CD14-positive monocyte (primary cell): ENCODE data around the gene UQCR10. TPM values are rescaled to one million over a fixed set of nuclear protein-coding genes. Genes with fewer than 3 reads are reported as not detected.

Source experiments
- DNase-seq, 3 donors: peaks; one replicate each; pipeline ENCODE4 v3.0.0-alpha.2; 2011 to 2022
- H2AFZ ChIP-seq: 2 replicates; pipeline ENCODE4 v1.6.0; 2012; ENCODE audit warnings: mild to moderate bottlenecking, low read depth, low read length, inconsistent platforms; ENCODE audit not compliant: insufficient read depth, poor library complexity, severe bottlenecking
- H3K27ac ChIP-seq, 2 donors: 1 replicate in 1 of 2; 2 replicates in 1 of 2; pipeline ENCODE4 v1.5.1; 2012 to 2013; ENCODE audit warnings: low read length in 2 of 2, control low read depth in 1 of 2, inconsistent platforms in 1 of 2, low read depth in 1 of 2, mild to moderate bottlenecking in 1 of 2
- H3K27me3 ChIP-seq, 2 donors: one replicate each; pipeline versions ENCODE4 v1.6.0 to v1.6.1; 2011 to 2013; ENCODE audit warnings: low read length in 2 of 2; ENCODE audit not compliant: control insufficient read depth in 2 of 2, insufficient read depth in 2 of 2
- H3K36me3 ChIP-seq, 2 donors: replicated peaks in 1 of 2; 1 replicate in 1 of 2; 2 replicates in 1 of 2; pipeline versions ENCODE4 v1.5.1 to v1.6.1; 2012 to 2013; ENCODE audit warnings: low read length in 2 of 2, control low read depth in 1 of 2, inconsistent platforms in 1 of 2, mild to moderate bottlenecking in 1 of 2; ENCODE audit not compliant: insufficient read depth in 2 of 2, control insufficient read depth in 1 of 2
- H3K4me1 ChIP-seq, 2 donors: 1 replicate in 1 of 2; 2 replicates in 1 of 2; pipeline versions ENCODE4 v1.5.1 to v1.6.1; 2012 to 2013; ENCODE audit warnings: low read length in 2 of 2, control low read depth in 1 of 2, inconsistent platforms in 1 of 2, mild to moderate bottlenecking in 1 of 2, moderate library complexity in 1 of 2; ENCODE audit not compliant: insufficient read depth in 2 of 2, control insufficient read depth in 1 of 2
- H3K4me2 ChIP-seq: replicated peaks from 2 replicates; pipeline ENCODE3; 2012; ENCODE audit warnings: low read length, moderate library complexity, mild to moderate bottlenecking; ENCODE audit not compliant: poor library complexity, severe bottlenecking; ENCODE audit errors: extremely low read depth
- H3K4me3 ChIP-seq, 3 experiments: fragments of 200-600 bp in 1 of 3; sonication (generic) in 1 of 3; replicated peaks in 1 of 3; 1 replicate in 2 of 3; 2 replicates in 1 of 3; pipeline ENCODE4 v1.5.1; 2011 to 2013; ENCODE audit warnings: low read length in 3 of 3, mild to moderate bottlenecking in 3 of 3, control low read depth in 2 of 3, low read depth in 2 of 3, inconsistent platforms in 1 of 3, moderate library complexity in 1 of 3
- H3K79me2 ChIP-seq: 2 replicates; pipeline ENCODE4 v1.6.0; 2012; ENCODE audit warnings: mild to moderate bottlenecking, control low read depth, inconsistent platforms, low read length, moderate library complexity; ENCODE audit not compliant: insufficient read depth
- H3K9ac ChIP-seq: 2 replicates; pipeline ENCODE4 v1.6.0; 2017; ENCODE audit warnings: low read length, mild to moderate bottlenecking; ENCODE audit not compliant: insufficient read depth, poor library complexity, severe bottlenecking
- H3K9me3 ChIP-seq, 2 donors: replicated peaks in 1 of 2; 1 replicate in 1 of 2; 2 replicates in 1 of 2; pipeline versions ENCODE4 v1.5.1 to v1.6.1; 2012 to 2013; ENCODE audit warnings: low read length in 2 of 2, control low read depth in 1 of 2; ENCODE audit not compliant: control insufficient read depth in 1 of 2, insufficient read depth in 1 of 2
- H4K20me1 ChIP-seq: 2 replicates; pipeline ENCODE4 v1.6.0; 2012; ENCODE audit warnings: mild to moderate bottlenecking, low read length, control low read depth, moderate library complexity; ENCODE audit not compliant: insufficient read depth
- H3K27ac Mint-ChIP-seq, 7 donors: one replicate each; pipeline ENCODE4 v1.8.0; 2020; ENCODE audit warnings: mild to moderate bottlenecking in 7 of 7, mixed read lengths in 7 of 7, moderate library complexity in 6 of 7, inconsistent platforms in 2 of 7
- H3K27me3 Mint-ChIP-seq, 3 donors: one replicate each; pipeline ENCODE4 v1.8.0; 2021 to 2022; ENCODE audit warnings: low read depth in 3 of 3, mild to moderate bottlenecking in 3 of 3, mixed read lengths in 3 of 3, moderate library complexity in 3 of 3, inconsistent platforms in 1 of 3
- H3K36me3 Mint-ChIP-seq, 2 donors: one replicate each; pipeline ENCODE4 v1.8.0; 2020; ENCODE audit warnings: mixed read lengths in 2 of 2, inconsistent platforms in 1 of 2, mild to moderate bottlenecking in 1 of 2
- H3K4me1 Mint-ChIP-seq: one replicate; pipeline ENCODE4 v1.8.0; 2020; ENCODE audit warnings: mild to moderate bottlenecking, mixed read lengths
- H3K4me3 Mint-ChIP-seq, 2 donors: one replicate each; pipeline ENCODE4 v1.8.0; 2020; ENCODE audit warnings: mild to moderate bottlenecking in 2 of 2, mixed read lengths in 2 of 2, moderate library complexity in 1 of 2
- H3K9me3 Mint-ChIP-seq, 7 donors: one replicate each; pipeline ENCODE4 v1.8.0; 2020 to 2022; ENCODE audit warnings: mixed read lengths in 7 of 7, mild to moderate bottlenecking in 6 of 7, moderate library complexity in 6 of 7, inconsistent platforms in 2 of 7
- CTCF ChIP-seq: fragments of 200-600 bp; IDR thresholded peaks from one replicate; pipeline ENCODE4 v1.8.0; 2022; ENCODE audit warnings: antibody characterized with exemption, mild to moderate bottlenecking
- WGBS: methylation state at CpG from one replicate; pipeline ENCODE4 v1.1.5; 2013; ENCODE audit warnings: missing lambda C conversion rate; ENCODE audit not compliant: insufficient coverage; 5-methylcytosine and 5-hydroxymethylcytosine counted together
- intact Hi-C, 2 donors: fragments of 100-400 bp; cut with micrococcal nuclease; formaldehyde crosslinking; loops; one replicate each; pipeline versions ENCODE4 v1.15.0 to v1.15.1; 2023
- polyA plus RNA-seq, 3 donors: library from polyadenylated mRNA; depleted of rRNA in 1 of 3; unstranded in 2 of 3; stranded (reverse) in 1 of 3; fragments of 300-500 nt in 2 of 3; fragments of >200 nt in 1 of 3; fragmentation: Illumina TruSeq in 2 of 3; gene quantifications; 1 replicate in 2 of 3; 2 replicates in 1 of 3; pipeline ENCODE4 v1.2.3, GENCODE V29; 2012 to 2021

UQCR10 gene
- polyA plus RNA-seq, 3 donors: 99.0 to 314 (median 287) TPM

- Mint-ChIP-seq H3K4me3 (peak overlapping the region; percentile 99), H3K27me3 (peaks cover 0 to 1% (median 0%) of the 10 kb centered on the region in 3 donors), H3K4me1 (peaks cover 33% of the 10 kb centered on the region), H3K36me3 (peaks cover 19 to 24% of the 10 kb centered on the region in 2 donors), H3K27ac (peak overlapping the region; percentile 91 to 98 (median 96)), H3K9me3 (no peaks in the 10 kb centered on the region)
- H2AFZ ChIP-seq: peak overlapping the region; percentile 99
- H3K27me3 ChIP-seq: no peaks in the 10 kb centered on the region
- H3K9ac ChIP-seq: peak overlapping the region; percentile 69
- H3K27ac ChIP-seq: peak overlapping the region; percentile 37 to 92
- TF ChIP-seq CTCF: no peak
- 59% methylated on average over 9 of the region's 15 CpGs for whole genome bisulfite sequencing
- peak overlapping the region; percentile 98 for H3K4me2 ChIP-seq
- peaks cover 56% of the 10 kb centered on the region for H3K79me2 ChIP-seq
- H3K36me3 ChIP-seq: peaks cover 12 to 26% of the 10 kb centered on the region in 2 donors
- H3K4me1 ChIP-seq: peaks cover 21 to 27% of the 10 kb centered on the region in 2 donors
- intact Hi-C loops: loop anchor here (5.0 to 10.0 kb wide), 3 partner anchors 116 to 239 kb away; partner anchors contain the start of genes MTMR3 (in 1 of the 2) and NF2 (in 1 of the 2)
- H3K9me3 ChIP-seq: no peaks in the 10 kb centered on the region
- DNase-seq: no peak
- no peaks in the 10 kb centered on the region for H4K20me1 ChIP-seq
- H3K4me3 ChIP-seq: peak overlapping the region; percentile 92 to 97 (median 96)
These were observed 1.1 kb upstream of the UQCR10 start for GRCh38 chr22:29765905-29766631.

GRCh38 chr22:29766632-29767170 is 468 bp upstream of the UQCR10 start, which contains the start of gene ZMAT5:
ZMAT5 (minus strand) TSS chr22:29767007; CDS start chr22:29748544, 18,463 bp downstream.
- H3K36me3 Mint-ChIP-seq: peaks cover 20 to 24% of the 10 kb centered on the region in 2 donors
- intact Hi-C loops: loop anchor here (5.0 to 10.0 kb wide), 3 partner anchors 116 to 238 kb away; partner anchors contain the start of genes MTMR3 (in 1 of the 2) and NF2 (in 1 of the 2)

More at GRCh38 chr22:29766632-29767170, 468 bp upstream of the UQCR10 start, which contains the start of gene ZMAT5:
- DNase-seq: peak; percentile 80 to 90 (median 88)
- Histone ChIP-seq H3K9ac (peak within 1 kb of the TSS; percentile 90), H3K36me3 (peaks cover 12 to 29% of the 10 kb centered on the region in 2 donors), H3K4me1 (peaks cover 21 to 27% of the 10 kb centered on the region in 2 donors), H3K4me3 (peak within 1 kb of the TSS; percentile 92 to 97 (median 96)), H3K79me2 (peaks cover 56% of the 10 kb centered on the region), H3K27ac (peak within 1 kb of the TSS; percentile 37 to 92), H3K4me2 (peak within 1 kb of the TSS; percentile 98), H2AFZ (peak within 1 kb of the TSS; percentile 99), H3K27me3 (no peaks in the 10 kb centered on the region), H4K20me1 (no peaks in the 10 kb centered on the region), H3K9me3 (no peaks in the 10 kb centered on the region)
- Mint-ChIP-seq H3K9me3 (no peaks in the 10 kb centered on the region), H3K4me3 (peak within 1 kb of the TSS; percentile 99), H3K27me3 (peaks cover 0 to 1% (median 0%) of the 10 kb centered on the region in 3 donors), H3K27ac (peak within 1 kb of the TSS; percentile 91 to 98 (median 96)), H3K4me1 (peaks cover 33% of the 10 kb centered on the region)
- no peak for TF ChIP-seq CTCF
- under 1% methylated on average over 22 of the region's 32 CpGs for WGBS
